HEK293T (cell line): Measurements from ENCODE around the gene ATP11A.

Experiments
- CTCF ChIA-PET: fragments of 350-600 bp; formaldehyde crosslinking; extraction: SDS; loops from one replicate; lab custom pipeline; 2021; ENCODE audit warnings: antibody characterized with exemption, inconsistent platforms; lab: Yijun Ruan, JAX
- POLR2A ChIA-PET: fragments of 350-600 bp; formaldehyde crosslinking; extraction: SDS; loops from one replicate; lab custom pipeline; 2020; ENCODE audit warnings: antibody characterized with exemption, inconsistent platforms; lab: Yijun Ruan, JAX
- DNase-seq: peaks from one replicate; pipeline ENCODE4 v3.0.0; 2012; ENCODE audit warnings: mixed read lengths; ENCODE audit errors: extremely low spot score
- ARNT ChIP-seq: fragments of 450-650 bp; IDR thresholded peaks from 2 replicates; pipeline ENCODE4 v1.6.1; 2017; ENCODE audit warnings: mild to moderate bottlenecking
- BHLHE40 ChIP-seq: fragments of 450-650 bp; IDR thresholded peaks from 2 replicates; pipeline ENCODE4 v1.6.1; 2016; ENCODE audit warnings: mild to moderate bottlenecking, moderate library complexity, borderline replicate concordance
- CTBP1 ChIP-seq: fragments of 450-650 bp; IDR thresholded peaks from 2 replicates; pipeline ENCODE4 v1.6.1; 2016; ENCODE audit warnings: borderline replicate concordance
- ELF4 ChIP-seq: fragments of 450-650 bp; IDR thresholded peaks from 2 replicates; pipeline ENCODE4 v1.6.1; 2017; ENCODE audit warnings: antibody characterized with exemption
- FOXA1 ChIP-seq: fragments of 450-650 bp; IDR thresholded peaks from 2 replicates; pipeline ENCODE4 v1.6.1; 2016; ENCODE audit warnings: mild to moderate bottlenecking
- FOXK2 ChIP-seq: fragments of 450-650 bp; IDR thresholded peaks from 2 replicates; pipeline ENCODE4 v1.6.1; 2016; ENCODE audit warnings: mild to moderate bottlenecking
- FOXM1 ChIP-seq: fragments of 450-650 bp; IDR thresholded peaks from 2 replicates; pipeline ENCODE4 v1.6.1; 2017; ENCODE audit warnings: mild to moderate bottlenecking, borderline replicate concordance
- HDGF ChIP-seq: fragments of 450-650 bp; IDR thresholded peaks from 2 replicates; pipeline ENCODE4 v1.6.1; 2017; ENCODE audit warnings: antibody characterized with exemption, borderline replicate concordance
- L3MBTL2 ChIP-seq: fragments of 450-650 bp; conservative IDR thresholded peaks from 2 replicates; pipeline ENCODE4 v1.6.1; 2016; ENCODE audit warnings: mild to moderate bottlenecking
- LEF1 ChIP-seq: fragments of 450-650 bp; IDR thresholded peaks from 2 replicates; pipeline ENCODE4 v1.6.1; 2017; ENCODE audit warnings: mild to moderate bottlenecking, borderline replicate concordance
- NFRKB ChIP-seq: fragments of 450-650 bp; IDR thresholded peaks from 2 replicates; pipeline ENCODE4 v1.6.1; 2016; ENCODE audit warnings: mild to moderate bottlenecking, moderate library complexity
- PKNOX1 ChIP-seq: fragments of 450-650 bp; IDR thresholded peaks from 2 replicates; pipeline ENCODE4 v1.6.1; 2016
- SP1 ChIP-seq: fragments of 450-650 bp; IDR thresholded peaks from 2 replicates; pipeline ENCODE4 v1.6.1; 2017
- SUZ12 ChIP-seq: fragments of 450-650 bp; IDR thresholded peaks from 2 replicates; pipeline ENCODE4 v1.6.1; 2016; ENCODE audit warnings: mild to moderate bottlenecking
- TARDBP ChIP-seq: fragments of 450-650 bp; IDR thresholded peaks from 2 replicates; pipeline ENCODE4 v1.6.1; 2016
- ZNF384 ChIP-seq: fragments of 450-650 bp; IDR thresholded peaks from 2 replicates; pipeline ENCODE4 v1.6.1; 2016

The ATP11A gene

DNA sequence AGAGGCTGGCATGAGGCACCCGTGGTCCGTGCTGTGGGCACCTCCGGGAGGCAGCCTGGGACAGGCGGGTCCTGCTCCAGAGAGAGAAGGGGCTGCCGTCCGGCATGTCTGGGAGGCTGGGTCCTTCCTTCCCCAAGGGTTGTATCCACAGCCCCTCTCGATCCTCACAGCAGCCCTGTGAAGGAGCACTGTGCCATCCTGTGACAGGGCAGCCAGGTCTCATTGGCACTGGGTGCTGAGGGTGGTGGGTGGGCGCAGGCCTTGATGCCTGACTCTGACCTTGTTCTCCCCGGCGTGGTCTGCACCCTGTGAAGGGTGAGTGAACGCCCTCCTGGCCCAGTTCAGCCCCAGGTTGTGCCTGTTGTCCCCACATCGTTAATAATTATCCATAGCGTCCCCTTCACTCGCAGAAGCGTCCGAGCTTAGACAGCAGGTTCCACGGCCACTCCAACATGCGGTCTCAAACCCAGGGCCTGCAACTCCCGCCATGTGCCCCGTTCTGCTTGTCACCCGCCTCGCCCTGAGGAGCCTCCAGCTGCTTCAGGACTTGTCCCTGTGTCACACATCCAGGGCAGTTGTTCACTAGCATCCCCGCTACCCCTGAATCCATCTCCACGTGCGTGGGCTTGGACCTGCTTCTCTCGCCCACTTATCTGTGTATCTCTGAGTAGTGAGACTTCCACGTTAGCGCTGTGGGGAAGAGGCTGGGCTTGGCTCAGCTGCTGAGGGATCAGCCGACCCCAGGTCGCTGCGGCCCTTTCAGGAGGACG, 10.6 kb downstream of the ATP11A start:
- CTCF ChIA-PET, result no interaction called here
- TF ChIP-seq HDGF (no peak), TARDBP (no peak), ARNT (no peak), BHLHE40 (no peak)
- POLR2A ChIA-PET, result no interaction called here
- no peak for DNase-seq

- POLR2A ChIA-PET, result no interaction called here
- DNase-seq, result no peak
- CTCF ChIA-PET, result no interaction called here
- TF ChIP-seq ELF4 (no peak), NFRKB (no peak), ZNF384 (no peak), LEF1 (no peak), FOXK2 (no peak), SP1 (no peak), CTBP1 (no peak), FOXM1 (no peak)
These were observed 12.6 kb downstream of the ATP11A start for GRCh38 chr13:112702341-112702985.

- DNase-seq, result no peak
- TF ChIP-seq ZNF384 (no peak), BHLHE40 (no peak), SUZ12 (no peak), SP1 (no peak), FOXM1 (no peak), ARNT (no peak), HDGF (no peak), CTBP1 (no peak)
- ChIA-PET CTCF (no interaction called here), POLR2A (no interaction called here)
These were observed 13.1 kb downstream of the ATP11A start for GRCh38 chr13:112702986-112703379.

GRCh38 chr13:112703449-112704284, 13.8 kb downstream of the ATP11A start:
- DNase-seq, result no peak
- CTCF ChIA-PET, result no interaction called here
- POLR2A ChIA-PET, result no interaction called here
- TF ChIP-seq PKNOX1 (no peak), FOXK2 (no peak), BHLHE40 (no peak), ZNF384 (no peak), SUZ12 (no peak), ELF4 (no peak), FOXM1 (no peak), TARDBP (no peak), HDGF (no peak), LEF1 (no peak), ARNT (no peak), L3MBTL2 (no peak), CTBP1 (no peak), NFRKB (no peak), FOXA1 (no peak), SP1 (no peak)

GRCh38 chr13:112704308-112705145, 14.7 kb downstream of the ATP11A start:
- CTCF ChIA-PET, result no interaction called here
- no peak for DNase-seq
- POLR2A ChIA-PET, result no interaction called here
- TF ChIP-seq SP1 (no peak), FOXM1 (no peak), HDGF (no peak), ZNF384 (no peak), LEF1 (no peak), SUZ12 (no peak), ELF4 (no peak), CTBP1 (no peak), BHLHE40 (no peak), FOXA1 (no peak), FOXK2 (no peak), ARNT (no peak), TARDBP (no peak), PKNOX1 (no peak), NFRKB (no peak), L3MBTL2 (no peak)

- TF ChIP-seq ZNF384, result no peak
- TF ChIP-seq FOXM1, result no peak
- no peak for TF ChIP-seq SUZ12
- TF ChIP-seq CTBP1, result no peak
- TF ChIP-seq FOXA1, result no peak
- no peak for TF ChIP-seq FOXK2
- TF ChIP-seq HDGF, result no peak
- TF ChIP-seq L3MBTL2, result no peak
- TF ChIP-seq SP1, result no peak
- no peak for DNase-seq
- POLR2A ChIA-PET, result no interaction called here
- CTCF ChIA-PET, result no interaction called here
These were observed 15.4 kb downstream of the ATP11A start for GRCh38 chr13:112705286-112705685.
